Measurements from ENCODE around the gene TNFRSF19.

The TNFRSF19 gene

DNA sequence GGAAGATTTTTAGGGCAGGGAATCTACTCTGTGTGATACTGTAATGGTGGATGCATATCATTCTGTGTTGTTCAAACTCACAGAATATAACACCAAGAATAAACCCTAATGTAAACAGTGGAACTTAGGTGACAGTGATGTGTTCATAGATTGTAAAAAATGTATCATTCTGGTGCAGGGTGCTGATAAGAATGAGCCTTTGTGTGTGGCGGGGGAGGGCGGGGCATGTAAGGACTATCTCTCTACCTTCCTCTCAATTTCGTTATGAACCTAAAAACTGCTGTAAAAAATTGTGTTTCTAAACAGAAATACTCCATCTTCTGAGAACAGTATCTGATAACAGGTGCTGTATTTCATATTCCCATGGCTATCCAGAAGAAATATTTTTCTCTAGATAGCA is 35.6 kb downstream of the TNFRSF19 start:
- DNase-seq (ENCODE audit: low spot score): no peak

DNA sequence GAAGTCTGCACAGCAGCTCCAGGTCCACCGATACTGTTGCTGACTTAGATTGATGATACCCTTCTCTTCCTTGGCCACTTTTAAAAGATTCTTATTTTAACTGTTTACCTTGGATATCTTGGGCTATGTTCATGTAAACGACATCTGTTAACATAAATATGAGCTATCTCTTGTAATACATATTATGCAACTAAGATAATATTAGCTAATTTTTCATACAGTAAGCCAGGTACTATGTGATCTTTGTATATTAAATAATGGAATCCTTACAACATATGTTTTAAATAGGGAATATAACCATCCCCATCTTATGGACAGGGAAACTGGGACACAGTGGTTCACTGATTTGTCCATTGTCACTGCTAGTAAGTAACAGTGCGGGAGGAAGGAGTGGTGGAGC is 37.9 kb downstream of the TNFRSF19 start:
- DNase-seq (ENCODE audit: low spot score): no peak

DNA sequence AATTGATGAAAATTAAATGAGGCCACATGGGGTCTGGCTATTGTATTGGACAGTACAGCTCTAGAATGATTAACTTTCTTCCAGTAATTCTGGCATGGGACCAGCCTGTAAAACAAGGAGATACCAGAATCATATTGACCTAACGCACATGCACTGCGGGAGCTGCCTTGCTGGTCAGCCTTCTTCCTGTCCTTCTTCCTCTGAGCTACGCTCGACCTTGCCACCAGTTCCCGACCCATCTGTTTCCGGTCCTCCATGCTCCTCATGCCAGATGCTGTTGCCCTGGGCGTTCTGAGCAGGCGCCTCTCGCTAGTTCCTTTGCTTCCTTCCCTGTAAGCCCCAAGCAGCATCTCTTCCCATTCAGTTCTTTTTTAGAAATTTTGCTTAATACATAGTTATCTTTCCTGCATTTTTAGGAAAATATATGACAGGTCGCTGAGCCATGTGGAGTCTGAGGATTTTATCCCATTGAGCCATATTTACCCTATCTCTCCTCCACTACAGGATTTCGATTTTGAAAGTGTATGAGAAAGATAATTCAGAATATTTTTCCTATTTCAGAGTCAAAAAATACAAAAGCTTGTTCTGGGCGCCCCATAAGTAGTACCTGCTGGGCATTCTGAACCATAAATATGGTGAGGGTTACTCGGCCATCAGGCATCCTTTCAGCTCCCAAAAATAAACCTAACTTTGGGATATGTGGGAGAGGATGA is 38.6 kb downstream of the TNFRSF19 start:
- no peak for DNase-seq (ENCODE audit: low spot score)

DNA sequence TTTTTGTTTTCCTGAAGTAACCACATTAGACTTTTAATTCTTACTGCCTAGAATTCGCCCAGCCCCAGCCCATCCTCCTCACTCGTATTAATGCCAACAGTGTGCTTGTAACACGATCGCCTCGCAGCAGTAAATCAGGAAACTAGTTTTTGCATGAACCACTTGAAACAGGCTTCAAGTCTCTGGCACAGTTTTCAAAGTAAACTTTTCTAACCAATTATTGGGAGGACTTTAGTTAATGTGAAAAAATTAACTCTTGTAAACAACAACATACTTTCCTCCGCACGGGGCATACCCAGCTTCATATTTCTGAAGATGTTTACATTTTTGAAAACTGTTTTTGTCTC is 39.2 kb downstream of the TNFRSF19 start:
- DNase-seq (ENCODE audit: low spot score): no peak

DNA sequence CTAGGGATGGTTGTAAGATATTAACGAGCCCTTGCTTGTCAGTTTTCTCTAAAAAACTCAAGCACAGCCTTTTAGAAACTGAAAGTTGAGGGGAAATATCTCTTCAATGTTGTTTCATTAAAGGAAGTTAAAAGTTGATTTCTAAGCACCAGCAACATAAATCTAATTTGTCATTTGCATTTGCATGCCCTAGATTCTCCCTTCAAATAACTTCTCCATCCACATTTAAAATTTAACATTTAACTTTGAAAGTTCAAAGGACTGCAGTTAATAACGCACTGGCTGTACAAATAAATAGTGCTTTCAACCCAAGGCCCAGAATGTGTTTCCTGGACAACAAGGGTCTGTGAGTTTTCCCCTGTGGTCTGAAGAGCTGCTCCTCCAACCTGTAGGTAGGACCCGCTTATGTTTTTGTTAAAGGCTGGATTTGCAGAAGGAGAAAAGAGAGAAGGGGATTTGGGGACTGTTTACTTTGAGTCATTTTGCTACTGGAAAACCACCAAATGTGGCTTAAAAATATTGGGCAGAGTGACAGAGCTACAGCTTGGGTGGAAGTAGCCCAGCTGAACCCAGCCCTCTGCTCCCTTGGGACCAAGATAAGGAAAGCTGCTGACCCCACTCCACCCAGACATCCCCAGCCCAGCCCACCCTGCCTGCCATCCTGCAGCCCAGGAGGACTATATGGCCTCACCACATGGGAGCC is 39.8 kb downstream of the TNFRSF19 start:
- no peak for DNase-seq (ENCODE audit: low spot score)

DNA sequence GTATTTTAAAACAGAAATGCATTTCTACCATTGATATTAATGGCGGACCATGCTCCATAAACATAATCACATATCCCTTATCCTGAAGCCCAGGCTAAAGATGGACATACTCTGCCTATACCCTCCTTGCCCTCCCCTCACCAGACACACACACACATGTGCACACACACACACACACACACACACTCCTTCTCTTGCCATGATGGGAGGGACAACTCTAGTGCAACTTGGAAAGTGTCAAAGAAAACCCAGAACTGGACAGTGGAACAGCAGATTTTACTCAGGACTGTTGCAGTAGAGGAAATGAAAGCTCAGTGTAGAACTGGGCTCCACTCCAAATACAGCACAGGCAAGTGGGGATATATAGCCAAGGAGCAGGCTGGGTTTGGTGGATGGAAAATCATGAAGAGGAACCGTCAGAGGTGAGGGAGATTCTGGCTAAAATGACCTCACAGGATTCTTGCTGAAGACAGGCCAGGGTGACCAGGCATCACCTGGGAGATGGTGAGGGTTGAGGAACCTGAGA is 40.8 kb downstream of the TNFRSF19 start:
- DNase-seq (ENCODE audit: low spot score): no peak

DNA sequence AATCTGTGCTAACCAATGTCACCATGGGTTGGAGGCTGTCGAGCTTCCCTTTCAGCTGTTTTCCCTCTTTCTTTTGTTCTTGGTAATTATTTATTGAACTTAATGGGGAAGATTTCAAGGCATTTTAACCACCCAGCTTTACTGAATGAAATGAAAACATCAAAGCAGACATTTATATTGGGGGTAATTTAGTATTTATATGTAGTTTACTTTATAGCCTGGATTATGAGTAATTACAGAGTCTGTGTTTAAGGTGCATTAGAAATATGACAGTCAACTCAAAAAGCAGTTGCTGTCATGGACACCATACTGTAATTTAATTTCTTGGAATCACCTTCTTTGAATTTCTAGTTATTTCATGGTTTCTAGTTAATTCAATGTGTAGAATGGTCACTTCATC is 42.0 kb downstream of the TNFRSF19 start:
- no peak for DNase-seq (ENCODE audit: low spot score)

DNA sequence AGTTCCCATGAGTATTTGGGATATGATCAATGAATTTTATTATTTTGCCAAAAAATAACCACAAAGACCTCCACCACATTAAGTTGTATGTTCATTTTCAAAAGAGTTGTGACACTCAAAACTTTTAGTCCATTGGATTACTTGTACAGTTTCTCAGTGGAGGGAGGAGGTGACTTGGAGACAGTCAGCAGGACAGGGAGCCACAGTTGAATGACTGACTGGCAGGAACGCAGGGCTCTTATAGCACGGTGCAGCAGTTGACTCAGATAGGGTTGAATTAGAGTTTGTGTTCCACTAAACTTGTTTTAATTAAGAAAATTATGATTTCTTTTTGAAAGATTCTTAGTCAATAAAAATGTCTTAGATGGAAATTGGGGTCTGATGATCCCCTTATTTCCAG is 42.5 kb downstream of the TNFRSF19 start:
- no peak for DNase-seq (ENCODE audit: low spot score)

DNA sequence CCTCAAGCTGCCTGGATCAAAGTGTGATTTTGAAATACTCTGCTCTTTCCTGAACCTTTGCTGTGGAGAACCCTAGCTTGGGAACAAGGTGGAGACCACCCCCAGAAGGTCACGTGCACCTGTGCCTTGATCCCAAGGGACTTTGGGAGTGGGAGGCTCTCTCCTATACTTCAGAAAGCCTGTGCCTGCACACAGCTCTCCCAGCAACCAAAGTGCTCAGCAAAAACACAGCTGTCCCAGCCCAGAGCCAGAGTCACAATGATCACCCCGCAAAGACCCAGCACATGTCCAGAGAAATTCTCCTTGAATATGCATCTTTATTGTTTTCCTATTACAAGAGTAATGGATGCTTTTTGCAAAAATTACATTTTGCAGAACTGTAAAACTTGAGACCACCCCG is 43.4 kb downstream of the TNFRSF19 start:
- no peak for DNase-seq (ENCODE audit: low spot score)

DNA sequence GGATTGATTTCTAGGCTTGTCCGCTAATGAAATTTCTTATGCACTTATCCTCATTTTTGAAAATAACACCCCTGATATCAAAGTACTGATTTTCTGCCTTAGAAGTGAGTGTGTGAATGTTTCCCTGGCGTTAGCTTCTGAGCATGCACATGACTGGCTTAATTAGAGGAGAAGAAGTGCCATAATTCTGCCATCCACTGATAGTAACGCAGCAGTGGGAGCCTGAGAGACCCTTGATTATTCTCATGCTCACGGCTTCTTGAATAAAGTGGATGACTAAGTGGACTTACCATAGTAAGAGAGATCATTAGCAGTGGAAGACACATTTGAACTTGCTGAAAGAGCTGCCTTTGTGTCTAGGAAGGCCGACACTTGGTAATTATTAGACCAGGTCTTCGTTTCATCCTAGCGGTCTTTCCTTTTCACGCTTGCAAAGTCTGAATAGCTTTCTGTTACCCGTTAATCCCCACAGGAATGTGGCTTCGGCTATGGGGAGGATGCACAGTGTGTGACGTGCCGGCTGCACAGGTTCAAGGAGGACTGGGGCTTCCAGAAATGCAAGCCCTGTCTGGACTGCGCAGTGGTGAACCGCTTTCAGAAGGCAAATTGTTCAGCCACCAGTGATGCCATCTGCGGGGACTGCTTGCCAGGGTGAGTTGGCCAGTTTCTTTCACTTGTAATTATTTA is 45.3 kb downstream of the TNFRSF19 start:
- no peak for DNase-seq (ENCODE audit: low spot score)

DNA sequence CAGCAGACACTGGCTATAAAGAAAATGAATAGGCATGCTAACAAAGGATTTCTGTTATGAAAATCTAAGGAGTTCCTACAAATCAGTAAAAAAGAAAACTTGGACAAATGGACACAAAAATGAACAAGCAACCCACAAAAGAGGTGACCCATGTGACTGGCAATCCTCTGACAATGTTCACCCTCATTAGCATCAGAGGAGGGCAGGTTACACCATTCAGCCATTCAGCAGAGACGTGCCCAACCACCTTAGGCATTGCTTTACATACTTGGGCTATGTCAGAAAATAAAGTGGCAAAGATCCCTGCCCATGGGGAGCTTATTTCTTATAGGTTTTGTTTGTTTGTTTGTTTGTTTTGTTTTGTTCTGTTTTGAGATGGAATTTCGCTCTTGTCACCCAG is 46.0 kb downstream of the TNFRSF19 start:
- DNase-seq (ENCODE audit: low spot score): no peak

DNA sequence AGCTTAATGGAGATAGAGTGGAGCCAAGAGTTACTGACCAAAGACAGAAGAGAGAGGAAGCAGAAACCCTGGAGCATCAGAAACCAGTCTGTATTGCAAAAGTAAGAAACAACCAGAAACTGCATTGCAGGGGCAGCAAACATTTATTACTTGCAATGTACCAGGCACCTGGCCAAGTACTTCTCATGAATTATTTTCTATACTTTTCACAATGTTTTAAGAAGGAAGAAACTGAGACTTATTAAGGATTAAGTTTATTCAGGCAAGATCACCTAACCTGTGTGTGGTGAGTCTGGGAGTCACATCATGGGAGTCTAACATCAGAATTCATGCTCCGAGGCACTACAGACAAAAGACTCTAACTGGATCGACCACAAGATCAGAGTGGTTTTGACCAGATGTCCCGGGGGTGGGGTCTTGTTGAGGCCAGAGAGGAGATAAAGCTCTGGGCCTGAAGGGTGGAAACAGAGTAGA is 47.4 kb downstream of the TNFRSF19 start:
- DNase-seq (ENCODE audit: low spot score): no peak

DNA sequence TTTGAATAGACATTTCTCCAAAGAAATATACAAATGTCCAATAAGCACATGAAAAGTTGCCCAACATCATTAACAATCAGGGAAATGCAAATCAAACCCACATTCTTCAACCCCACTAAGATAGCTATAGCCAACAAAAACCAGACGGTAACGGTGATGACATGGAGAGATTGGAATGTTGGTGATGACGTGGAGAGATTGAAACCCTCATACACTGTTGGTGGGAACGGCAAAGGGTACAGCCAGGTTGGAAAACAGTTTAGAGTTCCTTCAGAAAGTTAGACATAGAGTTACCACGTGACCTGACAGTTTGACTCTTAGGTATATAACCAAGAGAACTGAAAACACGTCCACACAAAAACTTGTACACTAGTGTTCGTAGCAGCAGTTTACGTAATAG is 48.1 kb downstream of the TNFRSF19 start:
- DNase-seq (ENCODE audit: low spot score): peak; percentile 57

DNA sequence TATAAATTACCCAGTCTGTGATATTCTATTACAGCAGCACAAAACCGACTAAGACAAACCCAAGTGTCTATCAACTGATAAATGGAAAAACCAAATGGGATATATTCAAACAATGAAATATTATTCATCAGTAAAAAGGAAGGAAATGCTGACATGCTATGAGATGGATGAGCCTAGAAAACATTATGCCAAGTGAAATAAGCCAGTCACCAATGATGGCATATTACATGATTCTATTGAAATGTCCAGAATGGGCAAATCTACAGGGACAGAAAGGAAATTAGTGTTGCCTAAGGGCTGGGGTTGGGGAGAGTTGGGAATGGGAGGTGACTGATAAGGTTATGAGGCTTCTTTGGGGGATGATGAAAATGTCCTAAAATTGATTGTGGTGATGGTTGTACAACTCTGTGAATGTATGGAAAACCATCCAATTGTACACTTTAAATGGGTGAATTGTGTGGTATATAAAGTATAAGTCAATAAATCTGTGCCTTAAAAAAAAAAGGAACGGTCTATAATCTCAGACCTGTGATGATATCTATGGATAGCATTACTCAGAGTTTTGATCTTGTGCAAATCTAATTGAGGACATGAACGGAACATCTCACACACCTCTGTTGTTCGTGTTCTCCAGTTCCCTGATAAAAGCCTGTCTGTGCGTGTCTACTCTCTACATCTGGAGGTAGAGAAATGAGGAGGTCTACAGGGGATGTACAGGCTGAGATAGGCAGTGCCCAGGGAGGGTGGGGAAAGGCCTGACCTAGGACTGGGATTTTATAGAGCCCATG is 49.0 kb downstream of the TNFRSF19 start:
- DNase-seq (ENCODE audit: low spot score): no peak

DNA sequence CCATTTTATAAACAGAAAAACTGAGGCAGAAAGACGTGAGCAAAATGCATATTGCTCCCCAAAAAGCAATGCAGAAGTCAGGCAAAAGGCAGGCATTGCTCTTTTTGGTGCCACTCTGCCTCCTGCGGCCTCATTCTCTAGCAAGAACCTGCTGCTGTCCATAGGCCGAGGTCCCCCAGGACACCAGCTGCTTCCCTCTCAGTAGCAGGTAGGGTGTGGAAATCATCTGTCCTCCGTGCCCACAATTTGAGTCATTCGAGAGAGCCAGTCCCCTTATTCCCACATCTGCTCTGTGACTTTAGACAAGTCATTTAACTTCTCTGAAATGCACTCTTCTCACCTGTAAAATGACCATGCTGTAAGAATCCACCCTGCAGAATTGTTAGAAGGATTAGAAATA is 50.0 kb downstream of the TNFRSF19 start:
- no peak for DNase-seq (ENCODE audit: low spot score)

DNA sequence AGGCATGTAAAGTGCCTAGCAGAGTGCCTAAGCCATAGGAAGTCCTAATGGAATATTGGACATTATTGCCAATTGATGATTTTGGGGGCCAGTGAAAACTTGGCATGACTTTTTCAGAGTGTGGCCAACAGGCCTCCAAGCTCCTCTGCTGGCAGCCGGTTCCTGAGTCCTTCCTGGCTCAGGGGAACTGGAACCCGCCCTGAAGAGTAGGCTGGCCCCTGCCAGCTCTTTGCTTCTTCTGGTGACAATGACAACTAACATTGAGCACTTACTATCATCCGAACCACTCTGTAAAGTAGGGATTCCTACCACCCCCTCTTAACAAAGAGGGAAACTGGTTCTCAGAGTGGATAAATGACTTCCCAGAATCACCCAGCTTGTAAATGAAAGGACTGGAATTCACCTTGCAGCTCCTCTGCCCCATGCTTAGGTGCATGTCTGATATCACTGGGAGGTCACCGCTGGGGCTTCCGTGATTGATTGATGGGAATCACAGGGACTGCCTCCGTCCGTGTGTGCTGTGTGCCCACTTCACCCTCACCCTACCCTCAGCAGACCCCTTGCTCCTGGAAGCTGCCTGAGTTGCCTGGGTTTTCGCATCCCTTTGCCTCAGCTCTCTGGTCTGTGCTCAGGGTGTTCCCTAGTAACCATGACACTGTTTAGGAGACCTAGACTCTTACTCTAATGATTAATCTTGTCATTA is 50.6 kb downstream of the TNFRSF19 start:
- DNase-seq (ENCODE audit: low spot score): no peak

DNA sequence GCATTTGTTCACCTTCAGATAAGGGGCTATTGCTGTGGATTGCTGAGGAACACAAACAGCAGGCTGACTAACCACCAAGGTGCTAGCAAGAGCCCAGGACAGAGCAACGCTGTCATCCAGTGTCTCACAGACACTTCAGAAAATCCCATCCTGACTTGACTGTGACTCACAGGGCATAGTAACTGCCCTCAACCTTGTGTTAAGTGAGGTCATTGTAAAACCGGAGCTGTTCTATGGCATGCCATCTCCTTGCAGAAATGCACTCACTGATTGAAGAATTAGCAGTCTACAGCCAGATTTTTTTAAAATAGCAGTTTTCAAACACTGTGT is 51.1 kb downstream of the TNFRSF19 start:
- peak; percentile 77 for DNase-seq (ENCODE audit: low spot score)

DNA sequence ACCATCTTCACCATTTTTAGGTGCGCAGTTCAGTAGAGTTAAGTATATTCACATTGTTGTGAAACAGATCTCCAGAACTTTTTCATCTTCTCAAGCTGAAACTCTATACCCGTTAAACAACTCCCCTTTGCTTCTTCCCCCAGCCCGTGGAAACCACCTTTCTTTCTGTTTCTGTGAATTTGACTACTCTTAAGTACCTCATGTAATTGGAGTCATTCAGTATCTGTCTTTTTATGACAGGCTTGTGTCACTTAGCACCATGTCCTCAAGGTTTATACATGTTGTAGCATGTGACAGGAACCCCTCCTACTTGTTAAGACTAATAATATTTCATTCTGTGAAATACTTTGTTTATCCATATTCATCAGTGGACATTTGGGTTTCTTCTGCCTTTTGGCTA is 52.8 kb downstream of the TNFRSF19 start:
- DNase-seq (ENCODE audit: low spot score): no peak

DNA sequence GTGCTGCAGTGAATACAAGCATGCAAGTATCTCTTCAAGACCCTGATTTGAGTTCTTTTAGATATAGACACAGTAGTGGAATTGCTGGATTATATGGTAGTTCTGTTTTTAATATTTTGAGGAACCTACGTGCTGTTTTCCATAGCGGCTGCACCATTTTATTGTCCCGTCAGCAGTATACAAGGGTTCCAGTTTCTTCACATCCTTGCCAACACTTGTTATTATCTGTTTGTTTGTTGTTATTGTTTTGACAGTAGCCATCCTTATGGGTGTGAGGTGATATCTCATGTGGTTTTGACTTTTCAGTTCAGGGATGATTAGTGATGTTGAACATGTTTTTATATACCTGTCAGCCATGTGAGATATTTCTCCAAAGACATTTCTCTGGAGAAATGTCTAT is 53.2 kb downstream of the TNFRSF19 start:
- DNase-seq (ENCODE audit: low spot score): no peak

DNA sequence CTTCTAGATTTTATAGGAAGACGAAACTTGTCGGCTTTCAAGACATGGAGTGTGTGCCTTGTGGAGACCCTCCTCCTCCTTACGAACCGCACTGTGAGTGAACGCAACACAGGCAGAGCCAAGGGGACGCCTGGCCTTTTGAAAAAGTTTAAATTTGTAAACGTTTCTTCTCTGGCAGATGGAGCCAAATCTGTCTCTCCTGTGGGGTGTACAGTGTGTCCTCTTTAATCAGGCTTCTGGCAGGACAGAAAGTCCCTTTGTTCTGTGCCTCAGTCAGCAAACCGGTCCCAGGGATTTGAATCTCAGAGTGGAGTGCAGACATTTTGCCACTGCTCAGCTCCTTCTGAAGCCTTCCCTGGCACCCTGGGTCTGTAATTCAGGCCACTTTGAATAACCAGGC is 56.5 kb downstream of the TNFRSF19 start:
- no peak for DNase-seq (ENCODE audit: low spot score)

DNA sequence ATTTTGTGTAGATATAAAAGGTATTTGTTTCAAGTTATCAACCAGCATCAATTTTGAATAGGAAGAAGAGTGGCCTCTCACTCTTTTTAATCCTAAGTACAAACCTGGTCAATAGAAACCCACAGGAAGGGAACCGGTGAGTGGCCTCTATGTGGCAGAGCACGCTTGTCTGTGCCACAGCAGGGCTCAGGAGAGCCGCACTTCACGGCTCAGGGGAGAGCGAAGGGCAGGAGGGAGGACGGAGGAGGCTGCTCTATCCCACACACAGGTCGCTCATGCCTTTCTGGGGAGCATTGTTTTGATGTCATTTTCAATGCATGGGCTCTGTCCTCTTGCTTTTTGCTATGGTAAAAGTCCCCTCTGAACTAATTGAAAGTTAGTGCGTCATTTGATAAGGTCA is 57.2 kb downstream of the TNFRSF19 start:
- DNase-seq (ENCODE audit: low spot score): no peak

DNA sequence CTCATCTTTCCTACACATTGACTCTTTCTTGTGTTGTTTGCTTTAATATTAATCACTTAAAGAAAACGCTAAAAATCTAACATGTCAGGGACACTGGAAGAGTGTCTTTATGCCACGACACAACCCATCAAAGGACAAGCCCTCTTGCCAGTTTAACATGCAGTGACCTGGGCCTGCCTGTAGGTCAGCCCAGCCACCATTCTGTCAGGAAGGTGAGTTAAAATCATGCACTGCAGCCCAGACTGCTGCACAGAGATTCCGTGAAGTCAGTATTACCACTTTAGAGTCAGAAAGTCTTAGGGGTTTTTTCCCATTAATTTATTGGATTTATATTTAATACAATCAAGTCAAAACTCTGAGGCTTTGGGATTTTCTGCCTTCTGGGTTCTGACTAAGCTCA is 58.0 kb downstream of the TNFRSF19 start:
- DNase-seq (ENCODE audit: low spot score): no peak
